M059J (cell line): Measurements from ENCODE around the gene PRKAR1B. TPM values are rescaled to one million over a fixed set of nuclear protein-coding genes. Genes with fewer than 3 reads are reported as not detected.

Experiments used
- DNase-seq: peaks from one replicate; pipeline ENCODE4 v3.0.0-alpha.2; 2012; ENCODE audit warnings: low read depth
- total RNA-seq: library from RNA; depleted of rRNA; stranded (reverse); fragments of >200 nt; shearing (Covaris generic); gene quantifications from 2 replicates; pipeline ENCODE4 v1.2.3, GENCODE V29; 2014; rRNA removed

PRKAR1B gene
- total RNA-seq, 1 experiment from 2014 or later: 30.3 TPM

- no peak for DNase-seq
These were observed 216.2 kb downstream of the PRKAR1B start for GRCh38 chr7:510782-511281.

GRCh38 chr7:510131-510481 lies 217.0 kb downstream of the PRKAR1B start:
- DNase-seq: no peak

GRCh38 chr7:509426-510130 lies 217.5 kb downstream of the PRKAR1B start:
- no peak for DNase-seq

GRCh38 chr7:508461-509170 lies 218.5 kb downstream of the PRKAR1B start:
- no peak for DNase-seq

GRCh38 chr7:507623-508300 lies 219.3 kb downstream of the PRKAR1B start:
- no peak for DNase-seq

- no peak for DNase-seq
These were observed 220.0 kb downstream of the PRKAR1B start for GRCh38 chr7:506921-507622.

- DNase-seq: no peak
These were observed 220.7 kb downstream of the PRKAR1B start for GRCh38 chr7:506391-506831.

- DNase-seq: no peak
These were observed 221.9 kb downstream of the PRKAR1B start for GRCh38 chr7:505171-505570.

GRCh38 chr7:504221-505111 lies 222.6 kb downstream of the PRKAR1B start:
- no peak for DNase-seq

GRCh38 chr7:503575-504111 lies 223.4 kb downstream of the PRKAR1B start:
- DNase-seq: no peak

GRCh38 chr7:502296-502695 lies 224.8 kb downstream of the PRKAR1B start:
- DNase-seq: no peak

- no peak for DNase-seq
These were observed 225.6 kb downstream of the PRKAR1B start for GRCh38 chr7:501526-501925.

GRCh38 chr7:500521-501420 lies 226.3 kb downstream of the PRKAR1B start:
- DNase-seq: no peak

- no peak for DNase-seq
These were observed 227.1 kb downstream of the PRKAR1B start for GRCh38 chr7:499853-500485.

Other genes starting within 250 kb of the PRKAR1B start
- 2.5 and 6.3 TPM in 2 replicates for gene PDGFA, start 207.4 kb downstream of the PRKAR1B start, total RNA-seq
- 23.3 and 35.4 TPM in 2 replicates for gene DNAAF5, start 582 bp downstream of the PRKAR1B start, total RNA-seq
- 66.8 and 169 TPM in 2 replicates for gene SUN1, start 105.2 kb upstream of the PRKAR1B start, total RNA-seq
- gene GET4, start 149.3 kb upstream of the PRKAR1B start, total RNA-seq: 16.5 and 26.9 TPM in 2 replicates
- 0.37 and 0.84 TPM in 2 replicates for gene ADAP1, start 227.4 kb upstream of the PRKAR1B start, total RNA-seq
- gene COX19, start 248.3 kb upstream of the PRKAR1B start, total RNA-seq: 7.7 and 10.2 TPM in 2 replicates